Small intestine (tissue), 7 donors: ENCODE data around the gene RAG2. TPM values are rescaled to one million over a fixed set of nuclear protein-coding genes. Genes with fewer than 3 reads are reported as not detected.

Experiments
- DNase-seq, 2 donors: peaks; one replicate each; pipeline versions ENCODE4 v3.0.0 to v3.0.0-alpha.2; 2013
- FAIRE-seq: peaks from 2 replicates; lab custom pipeline; 2012; peaks lifted over from hg19 to GRCh38; lab: Jason Lieb, UNC
- H3K27ac ChIP-seq, 3 donors: one replicate each; pipeline ENCODE4 v1.5.1; 2013; ENCODE audit warnings: low read length in 2 of 3, mild to moderate bottlenecking in 2 of 3, control low read depth in 1 of 3, inconsistent platforms in 1 of 3, low read depth in 1 of 3, moderate library complexity in 1 of 3
- H3K27me3 ChIP-seq, 3 donors: one replicate each; pipeline ENCODE4 v1.6.1; 2013; ENCODE audit warnings: low read length in 3 of 3, inconsistent platforms in 1 of 3; ENCODE audit not compliant: control insufficient read depth in 3 of 3, insufficient read depth in 3 of 3
- H3K36me3 ChIP-seq, 3 donors: one replicate each; pipeline ENCODE4 v1.6.1; 2013; ENCODE audit warnings: low read length in 3 of 3, inconsistent platforms in 1 of 3, low read depth in 1 of 3, mild to moderate bottlenecking in 1 of 3, moderate library complexity in 1 of 3; ENCODE audit not compliant: control insufficient read depth in 3 of 3, insufficient read depth in 2 of 3
- H3K4me1 ChIP-seq, 3 donors: one replicate each; pipeline ENCODE4 v1.6.1; 2013; ENCODE audit warnings: low read length in 2 of 3, inconsistent platforms in 1 of 3, low read depth in 1 of 3, mild to moderate bottlenecking in 1 of 3, moderate library complexity in 1 of 3; ENCODE audit not compliant: control insufficient read depth in 3 of 3, insufficient read depth in 2 of 3
- H3K4me3 ChIP-seq, 3 donors: one replicate each; pipeline ENCODE4 v1.5.1; 2013; ENCODE audit warnings: low read length in 3 of 3, control low read depth in 1 of 3, inconsistent platforms in 1 of 3, low read depth in 1 of 3, mild to moderate bottlenecking in 1 of 3, moderate library complexity in 1 of 3
- H3K9me3 ChIP-seq, 2 donors: one replicate each; pipeline ENCODE4 v1.6.1; 2013; ENCODE audit warnings: low read depth in 1 of 2, low read length in 1 of 2; ENCODE audit not compliant: control insufficient read depth in 2 of 2, insufficient read depth in 1 of 2
- WGBS, 3 donors: extraction: QIAGEN DNeasy Blood & Tissue Kit; methylation state at CpG; one replicate each; pipeline ENCODE4 v1.1.7; 2013; 5-methylcytosine and 5-hydroxymethylcytosine counted together
- polyA plus RNA-seq, 4 donors: library from polyadenylated mRNA; stranded (reverse) in 3 of 4; unstranded in 1 of 4; fragments of 200-250 nt in 3 of 4; fragments of 120-200 nt in 1 of 4; gene quantifications; one replicate each; pipeline versions ENCODE4 v1.2.1 to v1.2.3, GENCODE V29; 2013
- donor health status: healthy with polysubstance abuse.
- donor health status: control.
- donor health status: control.
- donor health status: Bipolar disorder and iron deficiency.
- donor health status: healthy.

The RAG2 gene
- polyA plus RNA-seq, 4 donors = 0.25 TPM; not detected in 3

DNA sequence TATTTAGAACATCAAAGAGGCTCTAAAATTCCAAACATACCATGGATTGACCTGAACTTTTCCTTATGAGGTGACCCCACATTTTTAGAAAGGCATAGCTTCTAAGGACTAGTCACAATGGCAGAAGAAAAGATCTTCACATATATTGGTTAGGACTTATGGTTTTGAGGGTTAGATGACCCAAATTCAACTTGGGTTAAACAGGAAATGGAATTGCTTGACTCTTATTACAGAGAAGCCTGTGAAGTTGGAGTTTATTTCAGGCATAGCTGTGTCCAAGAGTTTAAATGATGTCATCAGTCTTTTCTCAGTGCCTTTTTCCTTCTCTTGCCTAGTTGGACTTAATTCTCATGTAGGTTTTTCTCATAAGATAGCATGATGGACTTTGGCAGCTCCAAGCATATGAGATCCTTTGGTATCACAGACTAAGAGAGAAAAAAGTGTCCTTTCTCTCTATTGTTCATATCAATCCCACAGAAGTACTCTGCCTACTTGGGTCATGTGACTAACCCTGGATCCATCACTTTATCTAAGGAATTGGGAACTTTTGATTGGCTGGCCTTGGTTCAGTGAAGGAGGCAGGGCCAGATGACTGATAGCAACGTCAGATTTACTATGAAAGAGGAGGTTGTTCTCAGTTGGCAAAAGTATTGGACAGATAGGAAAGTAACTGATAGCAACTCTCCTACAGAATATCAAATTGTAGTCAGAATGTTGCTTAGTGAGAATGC, 47.5 kb downstream of the RAG2 start:
- Histone ChIP-seq H3K36me3 (no peaks in the 10 kb centered on the region), H3K4me1 (no peaks in the 10 kb centered on the region), H3K27me3 (no peaks in the 10 kb centered on the region), H3K4me3 (no peak overlapping the region), H3K27ac (no peak overlapping the region), H3K9me3 (no peaks in the 10 kb centered on the region)
- FAIRE-seq = no peak
- 8 to 38% (median 22%) methylated on average over 1 of the region's 1 CpG for WGBS, 3 donors
- DNase-seq = no peak

Other genes with a start within 250 kb of the RAG2 start
- 10 to 100 TPM in 1 of 4 donors, 1 to 10 TPM in 3; 3.6 to 22.1 (median 4.6) TPM for gene TRAF6, start 88.0 kb downstream of the RAG2 start, polyA plus RNA-seq
- 1 to 10 TPM in 3 of 4 donors, under 1 TPM in 1; 0.60 to 4.9 (median 2.5) TPM for gene RAG1, start 30.2 kb downstream of the RAG2 start, polyA plus RNA-seq
- gene IFTAP, start 3.7 kb downstream of the RAG2 start, polyA plus RNA-seq = 10 to 100 TPM; 15.7 to 23.2 (median 19.6) TPM